Vagina (tissue), 2 donors: ENCODE results near the gene JPH3.

Experiments used
- POLR2A ChIP-seq, 2 donors: fragments of 450-650 bp; IDR thresholded peaks; one replicate each; pipeline ENCODE4 v1.6.1; 2017; ENCODE audit warnings: antibody characterized with exemption in 2 of 2, mild to moderate bottlenecking in 2 of 2, moderate library complexity in 2 of 2
- POLR2AphosphoS5 ChIP-seq, 2 donors: sonication (generic); formaldehyde crosslinking; IDR thresholded peaks; one replicate each; pipeline ENCODE4 v1.9.0; 2017; ENCODE audit warnings: antibody characterized with exemption in 2 of 2, mild to moderate bottlenecking in 2 of 2, low read depth in 1 of 2; ENCODE audit not compliant: insufficient read depth in 1 of 2
- TF ChIP-seq, protein P1 (sequence below), 3 experiments: fragments of 450-650 bp in 2 of 3; fragments of 200-600 bp in 1 of 3; sonication (generic) in 1 of 3; IDR thresholded peaks; one replicate each; pipeline ENCODE4 v1.5.1; 2017 to 2019; ENCODE audit warnings: antibody characterized with exemption in 3 of 3, mild to moderate bottlenecking in 2 of 3, moderate library complexity in 2 of 3

DNA sequence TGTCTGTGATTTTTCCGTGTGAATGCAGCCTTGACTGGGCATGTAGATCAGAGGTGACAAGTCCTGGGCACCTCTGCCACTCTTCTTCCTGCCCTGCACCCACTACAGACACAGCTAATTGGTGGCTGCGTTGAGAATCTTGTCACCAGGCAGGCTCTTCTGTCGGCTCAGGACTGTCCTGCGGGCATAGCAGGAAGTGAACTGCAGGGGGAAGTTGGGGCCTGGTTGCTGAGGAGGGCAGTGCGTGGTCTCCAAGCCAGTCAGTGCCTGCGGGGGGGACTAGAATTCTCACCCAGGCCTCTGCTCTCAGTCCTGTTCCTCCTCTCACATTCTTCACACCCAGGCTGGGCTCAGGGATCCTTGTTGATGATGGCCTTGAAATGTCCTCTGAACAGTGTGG is 50.5 kb downstream of the JPH3 start:
- TF ChIP-seq, protein P1, sequence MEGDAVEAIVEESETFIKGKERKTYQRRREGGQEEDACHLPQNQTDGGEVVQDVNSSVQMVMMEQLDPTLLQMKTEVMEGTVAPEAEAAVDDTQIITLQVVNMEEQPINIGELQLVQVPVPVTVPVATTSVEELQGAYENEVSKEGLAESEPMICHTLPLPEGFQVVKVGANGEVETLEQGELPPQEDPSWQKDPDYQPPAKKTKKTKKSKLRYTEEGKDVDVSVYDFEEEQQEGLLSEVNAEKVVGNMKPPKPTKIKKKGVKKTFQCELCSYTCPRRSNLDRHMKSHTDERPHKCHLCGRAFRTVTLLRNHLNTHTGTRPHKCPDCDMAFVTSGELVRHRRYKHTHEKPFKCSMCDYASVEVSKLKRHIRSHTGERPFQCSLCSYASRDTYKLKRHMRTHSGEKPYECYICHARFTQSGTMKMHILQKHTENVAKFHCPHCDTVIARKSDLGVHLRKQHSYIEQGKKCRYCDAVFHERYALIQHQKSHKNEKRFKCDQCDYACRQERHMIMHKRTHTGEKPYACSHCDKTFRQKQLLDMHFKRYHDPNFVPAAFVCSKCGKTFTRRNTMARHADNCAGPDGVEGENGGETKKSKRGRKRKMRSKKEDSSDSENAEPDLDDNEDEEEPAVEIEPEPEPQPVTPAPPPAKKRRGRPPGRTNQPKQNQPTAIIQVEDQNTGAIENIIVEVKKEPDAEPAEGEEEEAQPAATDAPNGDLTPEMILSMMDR (IDR thresholded peaks at IDR 0.05): no peak
- TF ChIP-seq POLR2A (IDR thresholded peaks at IDR 0.05): no peak
- TF ChIP-seq POLR2AphosphoS5 (IDR thresholded peaks at IDR 0.05; ENCODE audit: insufficient read depth in 1 of 2, low read depth in 1 of 2): no peak
